ENCODE measurements around the gene DNAI7. TPM values are rescaled to one million over a fixed set of nuclear protein-coding genes. Genes with fewer than 3 reads are reported as not detected.

The DNAI7 gene
- total and polyA plus RNA-seq, 7 donors: 0.13 to 1.2 (median 0.73) TPM; not detected in 3

DNA sequence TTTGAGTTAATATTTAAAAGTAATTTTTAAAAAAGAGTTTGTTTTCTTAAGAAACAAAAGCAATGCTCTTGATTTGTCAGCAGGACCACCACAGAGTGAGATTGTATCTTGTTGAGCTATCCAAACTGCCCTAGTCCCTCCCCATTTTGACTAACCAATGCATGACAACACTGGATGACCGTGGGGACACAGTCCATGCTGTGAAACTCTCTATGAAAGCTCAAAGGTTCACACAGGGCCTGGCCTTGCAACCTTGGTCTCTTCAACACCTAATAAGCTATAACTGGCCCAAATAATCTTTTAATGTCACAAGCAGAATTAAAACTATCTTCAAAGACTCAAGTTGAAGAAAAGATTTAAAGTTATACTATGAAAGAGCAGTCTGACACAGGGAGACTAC, 13.6 kb upstream of the DNAI7 start:
- TF ChIP-seq, protein P1, sequence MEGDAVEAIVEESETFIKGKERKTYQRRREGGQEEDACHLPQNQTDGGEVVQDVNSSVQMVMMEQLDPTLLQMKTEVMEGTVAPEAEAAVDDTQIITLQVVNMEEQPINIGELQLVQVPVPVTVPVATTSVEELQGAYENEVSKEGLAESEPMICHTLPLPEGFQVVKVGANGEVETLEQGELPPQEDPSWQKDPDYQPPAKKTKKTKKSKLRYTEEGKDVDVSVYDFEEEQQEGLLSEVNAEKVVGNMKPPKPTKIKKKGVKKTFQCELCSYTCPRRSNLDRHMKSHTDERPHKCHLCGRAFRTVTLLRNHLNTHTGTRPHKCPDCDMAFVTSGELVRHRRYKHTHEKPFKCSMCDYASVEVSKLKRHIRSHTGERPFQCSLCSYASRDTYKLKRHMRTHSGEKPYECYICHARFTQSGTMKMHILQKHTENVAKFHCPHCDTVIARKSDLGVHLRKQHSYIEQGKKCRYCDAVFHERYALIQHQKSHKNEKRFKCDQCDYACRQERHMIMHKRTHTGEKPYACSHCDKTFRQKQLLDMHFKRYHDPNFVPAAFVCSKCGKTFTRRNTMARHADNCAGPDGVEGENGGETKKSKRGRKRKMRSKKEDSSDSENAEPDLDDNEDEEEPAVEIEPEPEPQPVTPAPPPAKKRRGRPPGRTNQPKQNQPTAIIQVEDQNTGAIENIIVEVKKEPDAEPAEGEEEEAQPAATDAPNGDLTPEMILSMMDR (IDR thresholded peaks at IDR 0.05): no peak
- TF ChIP-seq POLR2A (IDR thresholded peaks at IDR 0.05): no peak
- no peak for TF ChIP-seq POLR2AphosphoS5 (IDR thresholded peaks at IDR 0.05)
- no peak for TF ChIP-seq EP300 (IDR thresholded peaks at IDR 0.05)
- Histone ChIP-seq H3K9me3 (no peaks in the 10 kb centered on the region), H3K27ac (no peak overlapping the region), H3K4me3 (no peak overlapping the region), H3K4me1 (no peaks in the 10 kb centered on the region), H3K27me3 (no peaks in the 10 kb centered on the region), H3K36me3 (peaks cover 0 to 64% (median 3%) of the 10 kb centered on the region in 4 donors)
- intact Hi-C loops (cut with DNase I): no loop called here
- DNase-seq: no peak
- WGBS, 2 donors: 69 to 86% methylated on average over 1 of the region's 1 CpG

DNA sequence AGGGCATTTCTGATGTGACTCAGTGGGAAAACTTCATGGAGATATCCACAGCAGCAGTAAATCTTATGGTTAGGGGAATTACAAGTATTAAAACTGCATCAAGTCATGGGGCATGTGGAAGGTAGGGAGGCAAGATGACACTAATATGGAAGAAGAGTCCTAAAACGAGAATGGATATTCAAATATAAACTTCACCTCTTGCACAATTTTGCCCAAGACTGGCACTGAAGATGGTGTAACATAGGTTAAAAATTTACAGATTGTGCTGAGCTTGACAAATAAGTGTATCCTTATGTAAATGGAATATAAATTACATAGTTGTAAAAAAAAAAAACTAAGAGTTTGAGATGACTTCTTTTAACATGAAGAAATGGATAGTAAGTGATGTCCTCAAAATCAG, 12.9 kb upstream of the DNAI7 start:
- intact Hi-C loops (cut with DNase I): no loop called here
- Histone ChIP-seq H3K36me3 (peaks cover 0 to 64% (median 3%) of the 10 kb centered on the region in 4 donors), H3K27me3 (no peaks in the 10 kb centered on the region), H3K4me1 (no peaks in the 10 kb centered on the region), H3K27ac (no peak overlapping the region), H3K4me3 (no peak overlapping the region), H3K9me3 (no peaks in the 10 kb centered on the region)
- no peak for DNase-seq
- 22 to 78% methylated on average over 1 of the region's 1 CpG for WGBS, 2 donors
- TF ChIP-seq, protein P1 (IDR thresholded peaks at IDR 0.05): no peak
- no peak for TF ChIP-seq EP300 (IDR thresholded peaks at IDR 0.05)
- no peak for TF ChIP-seq POLR2AphosphoS5 (IDR thresholded peaks at IDR 0.05)
- no peak for TF ChIP-seq POLR2A (IDR thresholded peaks at IDR 0.05)

DNA sequence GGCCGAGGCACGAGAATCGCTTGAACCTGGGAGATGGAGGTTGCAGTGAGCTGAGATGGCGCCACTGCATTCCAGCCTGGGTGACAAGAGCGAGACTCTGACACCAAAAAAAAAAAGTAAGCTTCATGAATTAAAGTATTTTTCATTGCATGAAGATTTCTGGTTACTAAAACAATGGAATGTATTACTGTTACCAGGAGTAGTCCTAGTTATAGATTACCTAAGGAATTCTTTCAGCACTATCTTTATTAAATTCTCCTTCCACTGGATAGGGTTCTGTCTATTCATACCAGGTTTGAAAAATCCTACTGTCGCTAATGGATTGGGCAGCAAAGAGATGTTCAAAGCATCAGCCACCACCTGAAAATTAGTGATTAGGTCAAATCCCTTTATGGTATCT, 12.5 kb upstream of the DNAI7 start:
- peaks cover 0 to 64% (median 3%) of the 10 kb centered on the region in 4 donors for H3K36me3 ChIP-seq
- TF ChIP-seq, protein P1 (IDR thresholded peaks at IDR 0.05): no peak
- TF ChIP-seq POLR2AphosphoS5 (IDR thresholded peaks at IDR 0.05) (no peak), POLR2A (IDR thresholded peaks at IDR 0.05) (no peak), EP300 (IDR thresholded peaks at IDR 0.05) (no peak)
- no peak overlapping the region for H3K4me3 ChIP-seq
- H3K4me1 ChIP-seq: no peaks in the 10 kb centered on the region
- no peaks in the 10 kb centered on the region for H3K27me3 ChIP-seq
- no peaks in the 10 kb centered on the region for H3K9me3 ChIP-seq
- DNase-seq: no peak
- intact Hi-C loops (cut with DNase I): no loop called here
- H3K27ac ChIP-seq: no peak overlapping the region
- 97 to 98% methylated on average over 6 of the region's 6 CpGs for WGBS, 2 donors

DNA sequence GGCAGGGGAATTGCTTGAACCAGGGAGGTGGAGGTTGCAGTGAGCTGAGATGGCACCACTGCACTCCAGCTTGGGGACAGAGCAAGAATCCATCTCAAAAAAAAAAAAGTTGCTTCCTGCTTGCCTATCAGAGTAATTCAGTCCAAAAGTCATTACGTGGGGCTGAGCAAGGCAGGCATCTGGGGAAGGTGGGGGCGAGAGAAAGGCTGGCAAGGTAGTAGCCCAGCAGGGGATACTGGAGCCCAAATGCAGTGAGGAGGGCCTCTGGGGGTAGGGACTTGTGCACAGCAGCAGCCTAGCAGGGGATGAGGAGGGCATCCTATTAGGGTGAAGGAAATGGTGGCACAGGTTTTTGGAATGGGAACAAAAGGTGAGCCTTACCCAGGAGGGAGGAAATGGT, 7.2 kb upstream of the DNAI7 start:
- H3K27ac ChIP-seq: no peak overlapping the region
- no peaks in the 10 kb centered on the region for H3K9me3 ChIP-seq
- TF ChIP-seq EP300 (IDR thresholded peaks at IDR 0.05) (no peak), POLR2A (IDR thresholded peaks at IDR 0.05) (no peak), POLR2AphosphoS5 (IDR thresholded peaks at IDR 0.05) (no peak)
- TF ChIP-seq, protein P1 (IDR thresholded peaks at IDR 0.05): no peak
- H3K4me1 ChIP-seq: no peaks in the 10 kb centered on the region
- no peaks in the 10 kb centered on the region for H3K27me3 ChIP-seq
- peaks cover 0 to 33% (median under 1%) of the 10 kb centered on the region in 4 donors for H3K36me3 ChIP-seq
- intact Hi-C loops (cut with DNase I): no loop called here
- WGBS, 2 donors: 32 to 77% methylated on average over 2 of the region's 2 CpGs
- no peak for DNase-seq
- no peak overlapping the region for H3K4me3 ChIP-seq

DNA sequence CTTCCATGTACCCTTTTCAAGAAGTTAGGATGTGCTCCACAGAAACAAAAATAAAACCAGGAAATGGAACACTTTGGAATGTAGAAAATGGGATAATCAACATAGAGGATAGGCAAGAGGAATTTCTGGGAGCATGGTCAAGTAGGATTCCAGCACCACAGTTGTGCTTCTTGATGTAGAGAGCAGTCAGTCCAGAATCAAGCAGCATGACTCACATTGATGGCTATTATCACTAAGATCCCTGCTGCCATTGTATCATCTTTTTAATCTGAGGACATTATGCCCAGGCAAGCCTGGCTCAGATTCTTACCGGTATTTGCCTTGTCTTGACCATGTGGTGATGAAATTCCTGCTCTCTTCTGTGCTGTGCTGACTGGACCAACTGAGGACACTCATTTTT, 5.7 kb upstream of the DNAI7 start:
- intact Hi-C loops (cut with DNase I): no loop called here
- H3K9me3 ChIP-seq: no peaks in the 10 kb centered on the region
- H3K27ac ChIP-seq: no peak overlapping the region
- peaks cover 0 to 21% (median 0%) of the 10 kb centered on the region in 4 donors for H3K36me3 ChIP-seq
- DNase-seq: no peak
- H3K4me1 ChIP-seq: peaks cover 0 to 12% (median 10%) of the 10 kb centered on the region in 4 donors
- TF ChIP-seq EP300 (IDR thresholded peaks at IDR 0.05) (no peak), POLR2AphosphoS5 (IDR thresholded peaks at IDR 0.05) (no peak), POLR2A (IDR thresholded peaks at IDR 0.05) (no peak)
- TF ChIP-seq, protein P1 (IDR thresholded peaks at IDR 0.05): no peak
- 90 to 99% methylated on average over 1 of the region's 1 CpG for WGBS, 2 donors
- no peaks in the 10 kb centered on the region for H3K27me3 ChIP-seq
- no peak overlapping the region for H3K4me3 ChIP-seq

All from sigmoid colon (tissue), 7 donors.